Suprapubic skin (tissue), 4 donors: ENCODE results near the gene FRYL. TPM values are rescaled to one million over a fixed set of nuclear protein-coding genes. Genes with fewer than 3 reads are reported as not detected.

Experiments used
- DNase-seq, 2 donors: peaks; one replicate each; pipeline ENCODE4 v3.0.0-alpha.2; 2019; ENCODE audit warnings: low spot score in 2 of 2
- H3K27ac ChIP-seq: fragments of 200-600 bp; sonication (generic); one replicate; pipeline ENCODE4 v1.5.1; 2019
- H3K27me3 ChIP-seq: fragments of 200-600 bp; sonication (generic); one replicate; pipeline ENCODE4 v1.5.1; 2019
- H3K36me3 ChIP-seq: fragments of 200-600 bp; sonication (generic); one replicate; pipeline ENCODE4 v1.5.1; 2019
- H3K4me1 ChIP-seq: fragments of 200-600 bp; sonication (generic); one replicate; pipeline ENCODE4 v1.5.1; 2019
- H3K4me3 ChIP-seq: fragments of 200-600 bp; sonication (generic); one replicate; pipeline ENCODE4 v1.5.1; 2019; ENCODE audit warnings: mild to moderate bottlenecking
- H3K9me3 ChIP-seq: fragments of 200-600 bp; sonication (generic); one replicate; pipeline ENCODE4 v1.5.1; 2019
- CTCF ChIP-seq, 2 donors: fragments of 200-600 bp in 1 of 2; fragments of 450-650 bp in 1 of 2; sonication (generic) in 1 of 2; IDR thresholded peaks; one replicate each; pipeline ENCODE4 v1.5.1; 2016 to 2019; ENCODE audit warnings: antibody characterized with exemption in 2 of 2, mild to moderate bottlenecking in 1 of 2, moderate library complexity in 1 of 2
- EP300 ChIP-seq: sonication (generic); formaldehyde crosslinking; IDR thresholded peaks from one replicate; pipeline ENCODE4 v1.6.1; 2017; ENCODE audit warnings: antibody characterized with exemption
- POLR2A ChIP-seq, 2 donors: fragments of 450-650 bp; IDR thresholded peaks; one replicate each; pipeline ENCODE4 v1.6.1; 2017; ENCODE audit warnings: antibody characterized with exemption in 2 of 2, mild to moderate bottlenecking in 2 of 2, moderate library complexity in 2 of 2
- POLR2AphosphoS5 ChIP-seq, 3 donors: sonication (generic); formaldehyde crosslinking; IDR thresholded peaks; one replicate each; pipeline ENCODE4 v1.6.1; 2017; ENCODE audit warnings: antibody characterized with exemption in 3 of 3
- WGBS: methylation state at CpG from one replicate; pipeline ENCODE4 v1.1.5; 2018; 5-methylcytosine and 5-hydroxymethylcytosine counted together
- total RNA-seq, 4 donors: library from RNA; depleted of rRNA; stranded (reverse); fragments of >200 nt; gene quantifications; one replicate each; pipeline ENCODE4 v1.1.0, GENCODE V29; 2016

Gene FRYL
- total RNA-seq, 4 donors from 2014 or later: 48.4 to 168 (median 73.5) TPM

GRCh38 chr4:48556268-48556667, 223.8 kb downstream of the FRYL start:
- WGBS: 84% methylated on average over 2 of the region's 2 CpGs
- Histone ChIP-seq H3K36me3 (peaks cover 90% of the 10 kb centered on the region), H3K9me3 (no peaks in the 10 kb centered on the region), H3K27ac (no peak overlapping the region), H3K27me3 (no peaks in the 10 kb centered on the region), H3K4me1 (no peaks in the 10 kb centered on the region), H3K4me3 (no peak overlapping the region)
- DNase-seq: no peak
- TF ChIP-seq POLR2AphosphoS5 (IDR thresholded peaks at IDR 0.05) (no peak), CTCF (IDR thresholded peaks at IDR 0.05) (no peak), POLR2A (IDR thresholded peaks at IDR 0.05) (no peak), EP300 (no peak)

- Histone ChIP-seq H3K9me3 (no peaks in the 10 kb centered on the region), H3K36me3 (peaks cover 90% of the 10 kb centered on the region), H3K27me3 (no peaks in the 10 kb centered on the region), H3K27ac (no peak overlapping the region), H3K4me3 (no peak overlapping the region), H3K4me1 (no peaks in the 10 kb centered on the region)
- WGBS: over 99% methylated on average over 4 of the region's 5 CpGs
- DNase-seq: no peak
- TF ChIP-seq EP300: no peak
These were observed 225.5 kb downstream of the FRYL start for GRCh38 chr4:48554606-48555005.

- H3K27me3 ChIP-seq: no peaks in the 10 kb centered on the region
- no peaks in the 10 kb centered on the region for H3K9me3 ChIP-seq
- no peak overlapping the region for H3K4me3 ChIP-seq
- TF ChIP-seq CTCF (IDR thresholded peaks at IDR 0.05) (no peak), EP300 (no peak), POLR2A (IDR thresholded peaks at IDR 0.05) (no peak)
- 96% methylated on average over 1 of the region's 1 CpG for WGBS
- DNase-seq: no peak
- H3K27ac ChIP-seq: no peak overlapping the region
- H3K4me1 ChIP-seq: no peaks in the 10 kb centered on the region
- peaks cover 92% of the 10 kb centered on the region for H3K36me3 ChIP-seq
These were observed 226.4 kb downstream of the FRYL start for GRCh38 chr4:48553720-48554119.

GRCh38 chr4:48546336-48546735, 233.7 kb downstream of the FRYL start:
- Histone ChIP-seq H3K27ac (no peak overlapping the region), H3K4me1 (no peaks in the 10 kb centered on the region), H3K9me3 (no peaks in the 10 kb centered on the region), H3K36me3 (peaks cover 90% of the 10 kb centered on the region), H3K4me3 (no peak overlapping the region), H3K27me3 (no peaks in the 10 kb centered on the region)
- WGBS: 69% methylated on average over 2 of the region's 2 CpGs
- DNase-seq: no peak
- TF ChIP-seq POLR2A (IDR thresholded peaks at IDR 0.05): no peak
- peak in 1 of 2 donors; percentile 29 for TF ChIP-seq CTCF (IDR thresholded peaks at IDR 0.05)

GRCh38 chr4:48543796-48544195, 236.3 kb downstream of the FRYL start:
- H3K27me3 ChIP-seq: no peaks in the 10 kb centered on the region
- no peaks in the 10 kb centered on the region for H3K4me1 ChIP-seq
- no peak for DNase-seq
- no peak for TF ChIP-seq POLR2AphosphoS5 (IDR thresholded peaks at IDR 0.05)
- TF ChIP-seq POLR2A (IDR thresholded peaks at IDR 0.05): no peak
- no peak for TF ChIP-seq EP300
- no peak for TF ChIP-seq CTCF (IDR thresholded peaks at IDR 0.05)
- H3K27ac ChIP-seq: no peak overlapping the region
- peaks cover 86% of the 10 kb centered on the region for H3K36me3 ChIP-seq
- H3K9me3 ChIP-seq: no peaks in the 10 kb centered on the region
- 86% methylated on average over 3 of the region's 3 CpGs for WGBS
- H3K4me3 ChIP-seq: no peak overlapping the region

GRCh38 chr4:48542888-48543287, 237.2 kb downstream of the FRYL start:
- 92% methylated on average over 2 of the region's 2 CpGs for WGBS
- Histone ChIP-seq H3K27me3 (no peaks in the 10 kb centered on the region), H3K36me3 (peaks cover 80% of the 10 kb centered on the region), H3K9me3 (no peaks in the 10 kb centered on the region), H3K4me3 (no peak overlapping the region), H3K4me1 (no peaks in the 10 kb centered on the region), H3K27ac (no peak overlapping the region)
- no peak for DNase-seq
- TF ChIP-seq CTCF (IDR thresholded peaks at IDR 0.05) (no peak), EP300 (no peak), POLR2A (IDR thresholded peaks at IDR 0.05) (no peak), POLR2AphosphoS5 (IDR thresholded peaks at IDR 0.05) (no peak)
